K562 (cell line): ENCODE results near the gene GNAT2. TPM values are rescaled to one million over a fixed set of nuclear protein-coding genes. Genes with fewer than 3 reads are reported as not detected.
A peak's percentile ranks its signal among the peaks of the same experiment; 100 is the strongest.

Experiments used
- ATAC-seq: fragments of 200-7000 bp; cut with Tn5 transposase; 3 replicates; pipeline ENCODE4 v1.9.1; 2020; ENCODE audit warnings: moderate library complexity
- BruUV-seq: library from RNA; stranded (reverse); fragments of 400-500 nt; replicated peaks from 2 replicates; lab custom pipeline; 2021; lab: Mats Ljungman, UMichigan
- CTCF ChIA-PET: fragments of 300-600 bp; formaldehyde crosslinking; extraction: SDS; loops from one replicate; lab custom pipeline; 2021; ENCODE audit warnings: low intra/inter-chr PET ratio; lab: Yijun Ruan, JAX
- POLR2A ChIA-PET: fragments of 300-600, 350-650 bp; sonication (Branson Sonifier 250); formaldehyde crosslinking; extraction: SDS; loops from one replicate; lab custom pipeline; 2021; ENCODE audit warnings: antibody characterized with exemption, inconsistent platforms; lab: Yijun Ruan, JAX
- DNase-seq, 4 experiments: peaks; one replicate each; pipeline versions ENCODE4 v3.0.0 to v3.0.0-alpha.2; 2011 to 2018; ENCODE audit warnings: low spot score in 3 of 4, mixed read lengths in 3 of 4; ENCODE audit errors: extremely low read depth in 1 of 4
- FAIRE-seq: peaks from 2 replicates; lab custom pipeline; 2011; peaks lifted over from hg19 to GRCh38; lab: Jason Lieb, UNC
- H2AFZ ChIP-seq: 2 replicates; pipeline ENCODE4 v1.6.0; 2011; ENCODE audit warnings: low read depth, low read length, control low read depth, inconsistent platforms
- H3K27ac ChIP-seq: fragments of 200-600 bp; 3 replicates; pipeline ENCODE4 v1.8.0; 2011; ENCODE audit warnings: low read depth, mild to moderate bottlenecking, control low read depth, inconsistent platforms, low read length, moderate library complexity, mixed read lengths; ENCODE audit errors: extremely low read depth
- H3K27me3 ChIP-seq, 2 experiments: fragments of 300-600 bp in 1 of 2; 2 replicates in 1 of 2; 3 replicates in 1 of 2; pipeline versions ENCODE4 v1.6.0 to v1.8.0; 2011; ENCODE audit warnings: inconsistent platforms in 2 of 2, low read length in 2 of 2, mild to moderate bottlenecking in 1 of 2, mixed read lengths in 1 of 2, moderate library complexity in 1 of 2; ENCODE audit not compliant: control insufficient read depth in 2 of 2, insufficient read depth in 2 of 2
- H3K36me3 ChIP-seq: fragments of 300-600 bp; 3 replicates; pipeline ENCODE4 v1.8.0; 2011; ENCODE audit warnings: mild to moderate bottlenecking, low read length, inconsistent platforms; ENCODE audit not compliant: control insufficient read depth, insufficient read depth
- H3K4me1 ChIP-seq, 2 experiments: fragments of 200-600 bp in 1 of 2; replicated peaks in 1 of 2; 2 replicates in 1 of 2; 3 replicates in 1 of 2; pipeline versions ENCODE4 v1.5.1 to v1.8.0; 2011; ENCODE audit warnings: inconsistent platforms in 2 of 2, low read length in 2 of 2, mild to moderate bottlenecking in 1 of 2, mixed read lengths in 1 of 2, moderate library complexity in 1 of 2; ENCODE audit not compliant: control insufficient read depth in 2 of 2, insufficient read depth in 2 of 2
- H3K4me2 ChIP-seq: 2 replicates; pipeline ENCODE4 v1.6.1; 2011; ENCODE audit warnings: low read length, control low read depth, inconsistent platforms, mixed read lengths; ENCODE audit not compliant: insufficient read depth
- H3K4me3 ChIP-seq: fragments of 200-600 bp; sonication (generic), shearing (Covaris generic); 2 replicates; pipeline ENCODE4 v1.5.1; 2016; ENCODE audit warnings: control low read depth, inconsistent platforms
- H3K79me2 ChIP-seq: fragments of 200-600 bp; 3 replicates; pipeline ENCODE4 v1.8.0; 2011; ENCODE audit warnings: low read length, inconsistent platforms; ENCODE audit not compliant: control insufficient read depth, insufficient read depth
- H3K9ac ChIP-seq, 2 experiments: 2 replicates each; pipeline versions ENCODE4 v1.6.0 to v1.6.1; 2011; ENCODE audit warnings: low read depth in 2 of 2, low read length in 2 of 2, control low read depth in 1 of 2, inconsistent platforms in 1 of 2, mild to moderate bottlenecking in 1 of 2, mixed read lengths in 1 of 2; ENCODE audit not compliant: insufficient read depth in 1 of 2
- H3K9me1 ChIP-seq: one replicate; pipeline ENCODE4 v1.6.0; 2011; ENCODE audit warnings: inconsistent platforms, mild to moderate bottlenecking, low read length, moderate library complexity; ENCODE audit not compliant: control insufficient read depth, insufficient read depth
- H3K9me3 ChIP-seq: replicated peaks from 2 replicates; pipeline ENCODE4 v1.5.1; 2011; ENCODE audit warnings: low read depth, low read length, inconsistent platforms; ENCODE audit not compliant: control insufficient read depth, insufficient read depth
- H4K20me1 ChIP-seq: replicated peaks from 2 replicates; pipeline ENCODE4 v1.6.1; 2011; ENCODE audit warnings: low read length, inconsistent platforms, mixed read lengths; ENCODE audit not compliant: control insufficient read depth, insufficient read depth
- GTF2E2 ChIP-seq: fragments of 200-800 bp; sonication (Bioruptor generic); IDR thresholded peaks from 2 replicates; pipeline ENCODE4 v1.6.1; 2016; ENCODE audit warnings: missing genetic modification characterization, missing compliant biosample characterization
- KAT2B ChIP-seq: IDR thresholded peaks from one replicate; pipeline ENCODE4 v1.6.1; 2012; ENCODE audit warnings: low read depth, mild to moderate bottlenecking, control low read depth, inconsistent platforms, low read length, moderate library complexity
- LARP7 ChIP-seq: fragments of 450-650 bp; IDR thresholded peaks from 2 replicates; pipeline ENCODE4 v1.6.1; 2016
- TARDBP ChIP-seq: fragments of 450-650 bp; IDR thresholded peaks from 2 replicates; pipeline ENCODE4 v1.6.1; 2016
- ZFX ChIP-seq: sonication (generic); formaldehyde crosslinking; IDR thresholded peaks from 2 replicates; pipeline ENCODE4 v1.8.0; 2022; ENCODE audit warnings: mild to moderate bottlenecking, missing genetic modification reagents, moderate library complexity
- ZNF263 ChIP-seq: sonication (generic); formaldehyde crosslinking; IDR thresholded peaks from 2 replicates; pipeline ENCODE4 v1.8.0; 2022; ENCODE audit warnings: mild to moderate bottlenecking, missing genetic modification reagents, borderline replicate concordance
- ZNF76 ChIP-seq: fragments of 250-450 bp; sonication (Bioruptor Pico); IDR thresholded peaks from 2 replicates; pipeline ENCODE4 v1.4.0; 2020; ENCODE audit warnings: mild to moderate bottlenecking, moderate library complexity, borderline replicate concordance
- WGBS: fragments of 100-300 bp; shearing (Covaris generic); methylation state at CpG from one replicate; pipeline ENCODE4 v1.1.6; 2016; ENCODE audit warnings: low coverage, mixed read lengths; ENCODE audit not compliant: insufficient coverage; ENCODE audit errors: missing lambda C conversion rate; 5-methylcytosine and 5-hydroxymethylcytosine counted together
- in situ Hi-C: fragments of 300-500 bp; cut with MboI; formaldehyde crosslinking; loops from 4 replicates; pipeline ENCODE4 v1.15.0; 2018; ENCODE audit warnings: inconsistent platforms, mixed read lengths
- intact Hi-C: fragments of 100-400 bp; cut with micrococcal nuclease; formaldehyde crosslinking; loops from 2 replicates; pipeline ENCODE4 v1.14.2; 2022
- polyA plus RNA-seq, 8 experiments: library from polyadenylated mRNA; depleted of rRNA in 4 of 8; stranded (reverse) in 5 of 8; unstranded in 3 of 8; fragments of >200 nt; fragmentation: Nextera tagmentation in 2 of 8; fragmentation: Illumina TruSeq in 1 of 8; extraction: Ambion mirVana in 2 of 8; extraction: Trizol in 1 of 8; gene quantifications; 2 replicates each; pipeline versions ENCODE4 v1.2.1 to v1.2.3, GENCODE V29; 2011 to 2014; ENCODE audit warnings: inconsistent platforms in 1 of 8, missing spikeins in 1 of 8
- total RNA-seq, 7 experiments: library from RNA; depleted of rRNA in 6 of 7; stranded (reverse); fragments of >200 nt in 6 of 7; fragmentation: Illumina TruSeq in 2 of 7; extraction: Trizol in 2 of 7; gene quantifications; 2 replicates each; pipeline versions ENCODE4 v1.2.1 to v1.2.3, GENCODE V29; 2011 to 2021; ENCODE audit warnings: low replicate concordance in 1 of 7

The GNAT2 gene
- total and polyA plus RNA-seq, 9 of the 15 experiments (the other 6 are each of a cell fraction or from before 2014, with no cell fraction given): 0.06 to 0.52 (median 0.24) TPM; not detected in 1

DNA sequence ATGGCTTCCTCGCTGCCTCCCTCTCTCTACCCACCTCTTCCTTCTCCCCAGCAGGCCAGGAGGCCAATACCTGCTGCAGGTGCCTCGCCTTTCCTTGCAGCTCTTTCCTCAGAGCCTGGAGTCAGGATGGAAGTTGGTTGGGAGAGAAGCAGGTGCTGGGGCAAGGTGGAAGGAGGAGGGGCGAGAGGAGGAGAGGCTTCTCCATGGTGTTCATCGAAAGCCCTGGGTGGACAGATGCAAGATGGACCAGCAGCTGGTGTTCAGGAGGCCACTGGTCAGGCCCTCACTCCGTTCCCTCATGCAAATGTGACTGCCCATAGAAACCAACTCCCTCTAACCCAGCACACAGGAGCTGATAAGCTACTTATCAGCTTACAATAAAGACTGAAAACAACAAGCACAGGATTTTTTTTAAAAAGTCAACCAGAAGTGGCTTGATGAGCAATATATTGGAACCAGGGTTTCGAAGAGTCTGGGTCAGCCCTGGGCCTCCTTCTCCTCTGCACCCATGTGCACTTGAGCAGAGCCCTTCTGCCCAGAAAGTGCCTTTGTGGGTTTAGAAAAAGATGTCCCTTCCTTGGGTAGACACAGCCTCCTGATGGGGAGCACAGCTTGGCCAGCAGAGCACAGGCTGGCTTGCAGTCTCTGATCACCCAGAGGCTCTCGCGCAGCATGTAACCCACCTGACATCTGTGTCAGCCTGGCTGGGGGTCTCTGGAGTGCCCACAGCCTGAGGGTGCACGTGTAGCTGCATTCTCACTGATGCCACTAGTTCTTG is 19.8 kb upstream of the GNAT2 start:
- no peak overlapping the region for H3K4me2 ChIP-seq
- no peaks in the 10 kb centered on the region for H3K9me3 ChIP-seq
- no peaks in the 10 kb centered on the region for H3K9me1 ChIP-seq
- H3K27me3 ChIP-seq: no peaks in the 10 kb centered on the region; a peak in 1 of 5 replicates
- DNase-seq (no peak), ATAC-seq (no peak), FAIRE-seq (no peak)
- BruUV-seq: no TSS peak
- 4% methylated on average over 9 of the region's 9 CpGs for WGBS
- CTCF ChIA-PET: interaction anchor here (1.0 to 6.9 kb wide), 3 partner anchors 93 to 345 kb away, joined by 3 to 77 read pairs (median 3); partner anchors contain the start of gene AHCYL1
- no peak for TF ChIP-seq GTF2E2 (tag)
- TF ChIP-seq ZNF263 (CRISPR knock-in tag): 0 out of 2 replicates have a peak, but pooled peaks have one; percentile 50
- peak; percentile 39 for TF ChIP-seq KAT2B
- 0 out of 2 replicates have a peak, but pooled peaks have one; percentile 22 for TF ChIP-seq ZFX
- 0 out of 2 replicates have a peak, but pooled peaks have one; percentile 29 for TF ChIP-seq ZNF76 (CRISPR knock-in tag)
- no peak for TF ChIP-seq TARDBP
- TF ChIP-seq LARP7: no peak
- no peak overlapping the region for H2AFZ ChIP-seq
- no peak overlapping the region for H3K27ac ChIP-seq
- H4K20me1 ChIP-seq: no peaks in the 10 kb centered on the region
- in situ Hi-C loops: no loop called here
- intact Hi-C loops: no loop called here
- H3K4me3 ChIP-seq: no peak overlapping the region
- no peaks in the 10 kb centered on the region for H3K79me2 ChIP-seq
- H3K4me1 ChIP-seq: peaks cover 22 to 44% of the 10 kb centered on the region in 2 experiments
- H3K36me3 ChIP-seq: no peaks in the 10 kb centered on the region
- POLR2A ChIA-PET: interaction anchor here (0.7 to 6.4 kb wide), 16 partner anchors 9 to 347 kb away, joined by 3 to 44 read pairs (median 4); partner anchors contain the start of genes AHCYL1, AMPD2, GNAI3 and GNAT2
- H3K9ac ChIP-seq: peak overlapping the region in 1 of 2 experiments; percentile 57; a peak in 2 of 4 replicates
